ENCODE data around the gene ZFP36L2.

- TF ChIP-seq CTCF (IDR thresholded peaks at IDR 0.05): peak in 1 of 6 experiments; percentile 8
- TF ChIP-seq POLR2A (IDR thresholded peaks at IDR 0.05): no peak
Measured at GRCh38 chr2:43270930-43271615, 44.7 kb upstream of the ZFP36L2 start.
